HepG2 (cell line): ENCODE data around the gene ELP1. TPM values are rescaled to one million over a fixed set of nuclear protein-coding genes. Genes with fewer than 3 reads are reported as not detected.

Source experiments
- ATAC-seq: fragments of 200-7000 bp; cut with Tn5 transposase; 3 replicates; pipeline ENCODE4 v1.9.1; 2020; ENCODE audit warnings: mild to moderate bottlenecking, moderate library complexity
- BruUV-seq: library from RNA; stranded (reverse); fragments of 400-500 nt; replicated peaks from 2 replicates; lab custom pipeline; 2021; lab: Mats Ljungman, UMichigan
- CTCF ChIA-PET: fragments of 300-600 bp; formaldehyde crosslinking; extraction: SDS; loops from one replicate; lab custom pipeline; 2021; ENCODE audit warnings: low total read pairs, inconsistent platforms, low intra/inter-chr PET ratio; lab: Yijun Ruan, JAX
- POLR2A ChIA-PET: fragments of 350-600 bp; sonication (Branson Sonifier 250); formaldehyde crosslinking; loops from one replicate; lab custom pipeline; 2020; ENCODE audit warnings: antibody characterized with exemption, inconsistent platforms; lab: Yijun Ruan, JAX
- DNase-seq: peaks from one replicate; pipeline ENCODE4 v3.0.0-alpha.2; 2015; ENCODE audit warnings: low spot score
- FAIRE-seq: peaks from 3 replicates; lab custom pipeline; 2011; peaks lifted over from hg19 to GRCh38; lab: Jason Lieb, UNC
- H2AFZ ChIP-seq: one replicate; pipeline ENCODE4 v1.6.1; 2011; ENCODE audit warnings: low read length, inconsistent platforms
- H3K27ac ChIP-seq: fragments of 300-600 bp; 3 replicates; pipeline ENCODE4 v1.8.0; 2011; ENCODE audit warnings: mixed run types, mild to moderate bottlenecking, mixed read lengths, low read length, inconsistent platforms; ENCODE audit not compliant: insufficient read depth; ENCODE audit errors: extremely low read length
- H3K27me3 ChIP-seq, 2 experiments: fragments of 200-600 bp in 1 of 2; 2 replicates in 1 of 2; 3 replicates in 1 of 2; pipeline versions ENCODE4 v1.6.0 to v1.8.0; 2011; ENCODE audit warnings: low read length in 2 of 2, mild to moderate bottlenecking in 2 of 2, moderate library complexity in 2 of 2, inconsistent platforms in 1 of 2; ENCODE audit not compliant: insufficient read depth in 2 of 2, control insufficient read depth in 1 of 2
- H3K36me3 ChIP-seq, 2 experiments: fragments of 200-600 bp in 1 of 2; replicated peaks in 1 of 2; 2 replicates in 1 of 2; 3 replicates in 1 of 2; pipeline versions ENCODE4 v1.5.1 to v1.8.0; 2011; ENCODE audit warnings: low read length in 2 of 2, inconsistent platforms in 1 of 2; ENCODE audit not compliant: insufficient read depth in 2 of 2, control insufficient read depth in 1 of 2
- H3K4me1 ChIP-seq: 2 replicates; pipeline ENCODE4 v1.5.1; 2012; ENCODE audit warnings: low read length, inconsistent platforms; ENCODE audit not compliant: insufficient read depth
- H3K4me2 ChIP-seq: 2 replicates; pipeline ENCODE4 v1.6.0; 2011; ENCODE audit warnings: low read depth, low read length, inconsistent platforms
- H3K4me3 ChIP-seq, 3 experiments: fragments of 200-600 bp in 1 of 3; sonication (generic), shearing (Covaris generic) in 1 of 3; replicated peaks in 1 of 3; 2 replicates each; pipeline ENCODE4 v1.5.1; 2011 to 2016; ENCODE audit warnings: low read length in 3 of 3, inconsistent platforms in 2 of 3, low read depth in 2 of 3, mild to moderate bottlenecking in 2 of 3, control low read depth in 1 of 3, mixed read lengths in 1 of 3; ENCODE audit not compliant: insufficient read depth in 1 of 3
- H3K79me2 ChIP-seq: one replicate; pipeline ENCODE4 v1.6.1; 2011; ENCODE audit warnings: low read length, inconsistent platforms; ENCODE audit not compliant: insufficient read depth
- H3K9ac ChIP-seq: 2 replicates; pipeline ENCODE4 v1.6.0; 2011; ENCODE audit warnings: mild to moderate bottlenecking, low read depth, low read length, inconsistent platforms; ENCODE audit not compliant: insufficient read depth
- H3K9me3 ChIP-seq: 2 replicates; pipeline ENCODE4 v1.5.1; 2012; ENCODE audit warnings: mild to moderate bottlenecking, low read length
- H4K20me1 ChIP-seq: 2 replicates; pipeline ENCODE4 v1.6.0; 2011; ENCODE audit warnings: inconsistent platforms, mild to moderate bottlenecking, low read length, moderate library complexity; ENCODE audit not compliant: insufficient read depth
- GABPB1 ChIP-seq: IDR thresholded peaks from 2 replicates; pipeline ENCODE4 v1.6.1; 2016; ENCODE audit warnings: mild to moderate bottlenecking, missing genetic modification reagents, moderate library complexity, missing compliant biosample characterization
- KLF9 ChIP-seq: IDR thresholded peaks from 2 replicates; pipeline ENCODE4 v1.6.1; 2016; ENCODE audit warnings: low read depth
- NCOA5 ChIP-seq: sonication (generic); formaldehyde crosslinking; IDR thresholded peaks from 2 replicates; pipeline ENCODE4 v1.4.0; 2020; ENCODE audit warnings: missing genetic modification reagents
- NFIB ChIP-seq: sonication (generic); formaldehyde crosslinking; IDR thresholded peaks from 2 replicates; pipeline ENCODE4 v1.9.0; 2021; ENCODE audit warnings: missing genetic modification reagents, mild to moderate bottlenecking, borderline replicate concordance
- PITX1 ChIP-seq: sonication (generic); formaldehyde crosslinking; IDR thresholded peaks from 2 replicates; pipeline ENCODE4 v1.5.1; 2020; ENCODE audit warnings: mild to moderate bottlenecking, missing genetic modification reagents
- RBM39 ChIP-seq: fragments of 200-400 bp; formaldehyde crosslinking; IDR thresholded peaks from one replicate; pipeline ENCODE4 v1.6.1; 2018; ENCODE audit warnings: antibody characterized with exemption, mild to moderate bottlenecking, low read depth, low read length; ENCODE audit not compliant: poor library complexity, severe bottlenecking
- SKI ChIP-seq: fragments of 450-650 bp; IDR thresholded peaks from one replicate; pipeline ENCODE4 v1.6.1; 2018; ENCODE audit warnings: mild to moderate bottlenecking; ENCODE audit not compliant: partially characterized antibody
- TOE1 ChIP-seq: sonication (generic); formaldehyde crosslinking; IDR thresholded peaks from 2 replicates; pipeline ENCODE4 v1.4.0; 2020; ENCODE audit warnings: mild to moderate bottlenecking, missing genetic modification reagents
- ZMYM2 ChIP-seq: sonication (generic); formaldehyde crosslinking; IDR thresholded peaks from 2 replicates; pipeline ENCODE4 v1.8.0; 2022; ENCODE audit warnings: mild to moderate bottlenecking, missing genetic modification reagents
- ZNF326 ChIP-seq: sonication (generic); formaldehyde crosslinking; IDR thresholded peaks from 2 replicates; pipeline ENCODE4 v1.4.0; 2020; ENCODE audit warnings: missing genetic modification reagents, borderline replicate concordance
- ZNF616 ChIP-seq: sonication (generic); formaldehyde crosslinking; IDR thresholded peaks from 2 replicates; pipeline ENCODE4 v1.5.0; 2020; ENCODE audit warnings: low read depth, mild to moderate bottlenecking, missing genetic modification reagents
- ZNF737 ChIP-seq: sonication (generic); formaldehyde crosslinking; IDR thresholded peaks from 2 replicates; pipeline ENCODE4 v1.5.0; 2020; ENCODE audit warnings: missing genetic modification reagents, mild to moderate bottlenecking, borderline replicate concordance
- ZNF891 ChIP-seq: sonication (generic); formaldehyde crosslinking; IDR thresholded peaks from 2 replicates; pipeline ENCODE4 v1.5.0; 2020; ENCODE audit warnings: mild to moderate bottlenecking, missing genetic modification reagents
- WGBS: methylation state at CpG from one replicate; pipeline ENCODE4 v1.1.6; 2017; ENCODE audit warnings: low lambda C conversion rate; 5-methylcytosine and 5-hydroxymethylcytosine counted together
- in situ Hi-C: cut with HindIII; loops from 2 replicates; pipeline ENCODE4 v1.10.0; 2017; ENCODE audit warnings: low pct_unique_long_range_greater_than_20kb; ENCODE audit not compliant: extremely low pct_ligation_motif_present
- intact Hi-C: fragments of 100-400 bp; cut with micrococcal nuclease; formaldehyde crosslinking; loops from one replicate; pipeline ENCODE4 v1.10.0; 2022; ENCODE audit not compliant: unreplicated experiment
- polyA plus RNA-seq, 8 experiments: library from polyadenylated mRNA; depleted of rRNA in 3 of 8; stranded (reverse) in 7 of 8; unstranded in 1 of 8; fragments of >200 nt; fragmentation: Illumina TruSeq in 4 of 8; extraction: Trizol in 4 of 8; gene quantifications; 2 replicates each; pipeline versions ENCODE4 v1.2.1 to v1.2.3, GENCODE V29; 2011 to 2016; ENCODE audit warnings: low read depth in 4 of 8, missing spikeins in 1 of 8, mixed read lengths in 1 of 8; ENCODE audit not compliant: insufficient read depth in 1 of 8
- total RNA-seq, 5 experiments: library from RNA; depleted of rRNA; stranded (reverse); fragments of >200 nt; fragmentation: Illumina TruSeq; extraction: Trizol; gene quantifications; 2 replicates each; pipeline ENCODE4 v1.2.3, GENCODE V29; 2016; ENCODE audit warnings: low read depth in 1 of 5

The ELP1 gene
- total and polyA plus RNA-seq, 2 of the 13 experiments (the other 11 are each of a cell fraction or from before 2014, with no cell fraction given): 157 to 275 TPM

DNA sequence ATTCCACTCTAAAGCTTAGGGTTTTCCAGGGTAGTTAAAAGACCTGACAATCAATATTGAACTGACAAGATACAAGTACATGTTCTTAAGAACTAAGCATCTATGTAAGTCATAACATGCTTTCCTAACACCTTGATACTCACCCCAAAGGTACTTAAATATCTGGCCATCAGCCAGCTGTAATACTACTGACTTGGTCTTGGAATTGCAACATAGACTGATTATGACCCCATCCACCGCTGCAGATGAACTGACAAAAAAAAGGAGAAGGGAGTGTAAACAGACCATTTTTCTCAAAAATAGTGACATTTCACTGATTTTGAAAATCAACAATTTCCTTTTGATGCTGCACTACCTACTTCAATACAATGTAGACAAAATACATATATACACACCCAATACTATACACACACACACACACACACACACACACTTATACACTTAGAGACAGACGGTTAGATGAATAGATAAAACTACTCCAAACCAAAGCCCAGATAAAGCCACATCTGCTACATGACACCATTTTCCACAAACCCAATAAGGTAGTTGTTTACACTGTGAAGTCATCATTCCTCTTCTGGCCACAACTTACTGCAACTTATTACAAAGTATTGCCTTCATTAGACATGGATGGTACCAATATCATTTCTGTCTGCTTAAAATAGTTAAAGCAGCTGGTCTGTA is 30.4 kb downstream of the ELP1 start (continued):
- TF ChIP-seq ZMYM2 (CRISPR knock-in tag) (no peak), RBM39 (no peak), GABPB1 (no peak), ZNF326 (CRISPR knock-in tag) (no peak), TOE1 (CRISPR knock-in tag) (no peak)

DNA sequence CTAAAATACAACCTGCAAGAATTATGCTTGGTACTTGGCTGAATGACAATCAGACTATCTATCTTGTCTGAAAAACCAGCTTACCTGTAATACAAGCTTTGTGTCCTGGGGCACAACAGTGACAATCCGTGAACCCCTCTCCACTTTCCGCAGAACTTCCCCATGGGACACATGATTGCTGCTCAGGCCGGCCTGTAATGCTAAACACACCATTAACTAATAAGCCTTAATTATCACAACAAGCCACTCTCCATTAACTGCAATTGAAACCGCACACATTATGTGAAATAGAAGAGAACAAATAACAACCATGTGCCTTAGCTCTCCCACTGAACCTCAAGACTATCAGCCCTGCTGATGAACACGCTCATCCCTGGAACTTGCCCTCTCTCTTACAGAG is 33.7 kb downstream of the ELP1 start:
- Histone ChIP-seq H3K4me1 (peaks cover 55% of the 10 kb centered on the region), H3K27ac (peak overlapping the region; percentile 55), H3K9me3 (no peaks in the 10 kb centered on the region), H3K9ac (no peak overlapping the region), H3K4me2 (no peak overlapping the region), H4K20me1 (no peaks in the 10 kb centered on the region), H3K4me3 (no peak overlapping the region), H3K36me3 (peaks cover 13 to 88% of the 10 kb centered on the region in 2 experiments), H3K27me3 (no peaks in the 10 kb centered on the region), H2AFZ (no peak overlapping the region), H3K79me2 (no peaks in the 10 kb centered on the region)
- DNase-seq (no peak), ATAC-seq (no peak), FAIRE-seq (no peak)
- CTCF ChIA-PET: no interaction called here
- intact Hi-C loops: no loop called here
- POLR2A ChIA-PET: interaction anchor here (2.0 to 3.2 kb wide), 2 partner anchors 10 to 15 kb away, joined by 7 to 20 read pairs; no protein-coding TSS in a partner anchor
- BruUV-seq: no TSS peak
- in situ Hi-C loops: no loop called here
- TF ChIP-seq SKI (no peak), ZNF616 (CRISPR knock-in tag) (no peak), PITX1 (CRISPR knock-in tag) (no peak), ZNF737 (CRISPR knock-in tag) (no peak), NFIB (no peak), ZNF891 (CRISPR knock-in tag) (no peak), NCOA5 (CRISPR knock-in tag) (no peak), KLF9 (CRISPR knock-in tag) (no peak)
- WGBS: 97% methylated on average over 5 of the region's 5 CpGs
